ENCODE results near the gene SNCB. TPM values are rescaled to one million over a fixed set of nuclear protein-coding genes. Genes with fewer than 3 reads are reported as not detected.

Gene SNCB
- total and polyA plus RNA-seq, 2 of the 13 experiments (the other 11 are each of a cell fraction or from before 2014, with no cell fraction given): not detected

GRCh38 chr5:176650354-176650884 lies 20.1 kb upstream of the SNCB start (continued):
- no peak for TF ChIP-seq CEBPZ (IDR thresholded peaks at IDR 0.05; ENCODE audit: low read length)
- no peak for TF ChIP-seq PRMT3 (CRISPR knock-in tag; IDR thresholded peaks at IDR 0.05; ENCODE audit: borderline replicate concordance, low read depth)
- no peak for TF ChIP-seq ZNF574 (CRISPR knock-in tag; IDR thresholded peaks at IDR 0.05)
- TF ChIP-seq PRDM4 (CRISPR knock-in tag; IDR thresholded peaks at IDR 0.05; ENCODE audit: borderline replicate concordance): no peak
- TF ChIP-seq HMGXB4 (CRISPR knock-in tag; IDR thresholded peaks at IDR 0.05; ENCODE audit: borderline replicate concordance in 1 of 2, low read depth in 1 of 2): no peak
- no peak for TF ChIP-seq ATF5 (CRISPR knock-in tag; IDR thresholded peaks at IDR 0.05; ENCODE audit: low read depth)
- no peak for TF ChIP-seq HNF4G (IDR thresholded peaks at IDR 0.05; ENCODE audit: borderline replicate concordance, low read depth, low read length)
- TF ChIP-seq HNF4G (CRISPR knock-in tag; IDR thresholded peaks at IDR 0.05; ENCODE audit: borderline replicate concordance, low read depth): no peak
- TF ChIP-seq ZNF740 (CRISPR knock-in tag; IDR thresholded peaks at IDR 0.05): no peak
- no peak for TF ChIP-seq ZNF230 (CRISPR knock-in tag; IDR thresholded peaks at IDR 0.05)
